Progenitor cell of endocrine pancreas (in vitro differentiated cells): ENCODE measurements around the gene KLRC3. TPM values are rescaled to one million over a fixed set of nuclear protein-coding genes. Genes with fewer than 3 reads are reported as not detected.
"Not testable (repeated sequence)": the region's sequence is repeated elsewhere in the genome, so short reads cannot be mapped to it uniquely, and the experiment has no call there.

Experiments used
- DNase-seq: peaks from one replicate; pipeline ENCODE4 v3.0.0; 2021; ENCODE audit warnings: low spot score; ENCODE audit not compliant: unreplicated experiment
- H3K27ac Mint-ChIP-seq: 2 replicates; pipeline ENCODE4 v1.8.0; 2021; ENCODE audit warnings: mild to moderate bottlenecking, moderate library complexity, mixed read lengths
- H3K27me3 Mint-ChIP-seq: 2 replicates; pipeline ENCODE4 v1.8.0; 2021; ENCODE audit warnings: mixed read lengths
- H3K36me3 Mint-ChIP-seq: 2 replicates; pipeline ENCODE4 v1.8.0; 2022; ENCODE audit warnings: mixed read lengths; ENCODE audit not compliant: insufficient read depth
- H3K4me1 Mint-ChIP-seq: 2 replicates; pipeline ENCODE4 v1.8.0; 2021; ENCODE audit warnings: low read depth, mixed read lengths
- H3K4me3 Mint-ChIP-seq: 2 replicates; pipeline ENCODE4 v1.8.0; 2021; ENCODE audit warnings: low read depth, mild to moderate bottlenecking, moderate library complexity, mixed read lengths
- H3K9me3 Mint-ChIP-seq: 2 replicates; pipeline ENCODE4 v1.8.0; 2021; ENCODE audit warnings: low read depth, mixed read lengths
- CTCF ChIP-seq: fragments of 200-600 bp; sonication (generic); IDR thresholded peaks from one replicate; pipeline ENCODE4 v1.5.0; 2021; ENCODE audit warnings: antibody characterized with exemption, mild to moderate bottlenecking; ENCODE audit not compliant: unreplicated experiment
- long read RNA-seq: library from polyadenylated mRNA; unstranded; transcript quantifications from one replicate; pipeline ENCODE4 v2.0.0, GENCODE V29; 2020
- total RNA-seq: library from RNA; stranded (reverse); gene quantifications from 2 replicates; pipeline ENCODE4 v1.2.1, GENCODE V29; 2021

KLRC3 gene
- total RNA-seq, result not detected in 2 replicates
- long read RNA-seq, result 0 reads

GRCh38 chr12:10420334-10420733 lies at the start of gene KLRC3:
KLRC3 (minus strand) TSS chr12:10420595; CDS start chr12:10420550, 45 bp downstream.
- not testable (repeated sequence) for H3K27ac Mint-ChIP-seq, H3K4me1 Mint-ChIP-seq, H3K4me3 Mint-ChIP-seq, H3K9me3 Mint-ChIP-seq, H3K27me3 Mint-ChIP-seq, DNase-seq, H3K36me3 Mint-ChIP-seq

GRCh38 chr12:10469701-10470100 lies 49.3 kb upstream of the KLRC3 start:
- no peak for TF ChIP-seq CTCF
- no peaks in the 10 kb centered on the region for H3K27me3 Mint-ChIP-seq
- no peak overlapping the region for H3K4me3 Mint-ChIP-seq
- H3K36me3 Mint-ChIP-seq, result no peaks in the 10 kb centered on the region
- no peak overlapping the region for H3K27ac Mint-ChIP-seq
- DNase-seq, result no peak
- H3K4me1 Mint-ChIP-seq, result no peaks in the 10 kb centered on the region
- peaks cover 10% of the 10 kb centered on the region for H3K9me3 Mint-ChIP-seq

- H3K4me3 Mint-ChIP-seq, result no peak overlapping the region
- no peak overlapping the region for H3K27ac Mint-ChIP-seq
- H3K27me3 Mint-ChIP-seq, result no peaks in the 10 kb centered on the region
- TF ChIP-seq CTCF, result no peak
- no peak for DNase-seq
- no peaks in the 10 kb centered on the region for H3K36me3 Mint-ChIP-seq
- no peaks in the 10 kb centered on the region for H3K4me1 Mint-ChIP-seq
- H3K9me3 Mint-ChIP-seq, result peaks cover 17% of the 10 kb centered on the region
Observed at GRCh38 chr12:10466311-10466710, 45.9 kb upstream of the KLRC3 start.

- no peak for DNase-seq
- no peaks in the 10 kb centered on the region for H3K36me3 Mint-ChIP-seq
- no peak overlapping the region for H3K4me3 Mint-ChIP-seq
- H3K4me1 Mint-ChIP-seq, result no peaks in the 10 kb centered on the region
- H3K27me3 Mint-ChIP-seq, result no peaks in the 10 kb centered on the region
- no peak overlapping the region for H3K27ac Mint-ChIP-seq
- peaks cover 45% of the 10 kb centered on the region for H3K9me3 Mint-ChIP-seq
- no peak for TF ChIP-seq CTCF
Observed at GRCh38 chr12:10457760-10458159, 37.4 kb upstream of the KLRC3 start.

- H3K36me3 Mint-ChIP-seq, result no peaks in the 10 kb centered on the region
- no peak overlapping the region for H3K27ac Mint-ChIP-seq
- H3K4me3 Mint-ChIP-seq, result no peak overlapping the region
- peaks cover 36% of the 10 kb centered on the region for H3K9me3 Mint-ChIP-seq
- no peaks in the 10 kb centered on the region for H3K27me3 Mint-ChIP-seq
- no peak for TF ChIP-seq CTCF
- no peak for DNase-seq
- H3K4me1 Mint-ChIP-seq, result no peaks in the 10 kb centered on the region
Observed at GRCh38 chr12:10456856-10457255, 36.5 kb upstream of the KLRC3 start.

- no peak for TF ChIP-seq CTCF
- Mint-ChIP-seq H3K9me3 (peaks cover 33% of the 10 kb centered on the region), H3K27ac (no peak overlapping the region)
Observed at GRCh38 chr12:10455766-10456165, 35.4 kb upstream of the KLRC3 start.

More at GRCh38 chr12:10455766-10456165, 35.4 kb upstream of the KLRC3 start:
- H3K36me3 Mint-ChIP-seq, result no peaks in the 10 kb centered on the region
- no peak overlapping the region for H3K4me3 Mint-ChIP-seq
- no peaks in the 10 kb centered on the region for H3K4me1 Mint-ChIP-seq
- no peak for DNase-seq
- H3K27me3 Mint-ChIP-seq, result no peaks in the 10 kb centered on the region
